Measurements from ENCODE around the gene FANCG.

DNA sequence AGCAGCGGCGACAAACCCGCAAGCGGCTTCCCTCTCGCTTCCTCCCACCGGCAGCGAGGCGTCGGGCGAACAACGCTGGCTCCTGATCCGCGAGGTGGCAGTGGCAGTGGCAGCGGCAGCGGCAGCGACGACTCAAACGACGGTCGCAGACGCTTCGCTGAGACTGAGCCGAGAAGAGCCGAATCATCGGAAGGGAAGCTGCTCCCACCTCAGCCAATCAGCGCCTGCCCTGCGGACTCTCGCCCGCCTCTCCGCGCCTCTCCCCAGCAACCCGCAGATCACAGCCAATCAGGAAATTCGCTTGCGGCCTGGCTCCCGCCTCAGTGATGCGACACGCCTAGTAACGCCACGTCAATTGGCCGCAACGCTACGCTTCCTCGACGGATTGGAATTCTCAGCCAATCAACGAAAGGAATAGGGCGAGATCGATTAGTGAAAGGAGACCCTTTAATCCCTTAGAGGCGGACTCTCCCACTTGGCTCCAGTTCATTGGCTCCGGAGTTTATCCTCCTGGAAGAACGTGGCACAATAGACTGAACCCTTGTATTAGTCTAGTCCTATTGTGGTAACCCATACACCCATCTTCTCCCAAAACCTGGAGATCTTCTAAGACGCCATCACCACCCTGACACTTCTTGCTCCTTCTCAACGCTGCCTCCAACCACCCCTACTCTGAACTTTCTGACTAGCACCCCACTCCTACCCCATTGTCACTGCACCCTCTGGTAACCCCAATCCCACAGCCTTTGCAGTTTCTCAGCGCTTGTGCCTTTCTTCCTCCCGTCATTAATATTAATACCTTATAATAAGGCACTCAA lies 7.1 kb downstream of the FANCG start, which contains the start of gene VCP:
- no peak for TF ChIP-seq NFE2L1 (CRISPR knock-in tag; IDR thresholded peaks at IDR 0.05)
- TF ChIP-seq, protein P1, sequence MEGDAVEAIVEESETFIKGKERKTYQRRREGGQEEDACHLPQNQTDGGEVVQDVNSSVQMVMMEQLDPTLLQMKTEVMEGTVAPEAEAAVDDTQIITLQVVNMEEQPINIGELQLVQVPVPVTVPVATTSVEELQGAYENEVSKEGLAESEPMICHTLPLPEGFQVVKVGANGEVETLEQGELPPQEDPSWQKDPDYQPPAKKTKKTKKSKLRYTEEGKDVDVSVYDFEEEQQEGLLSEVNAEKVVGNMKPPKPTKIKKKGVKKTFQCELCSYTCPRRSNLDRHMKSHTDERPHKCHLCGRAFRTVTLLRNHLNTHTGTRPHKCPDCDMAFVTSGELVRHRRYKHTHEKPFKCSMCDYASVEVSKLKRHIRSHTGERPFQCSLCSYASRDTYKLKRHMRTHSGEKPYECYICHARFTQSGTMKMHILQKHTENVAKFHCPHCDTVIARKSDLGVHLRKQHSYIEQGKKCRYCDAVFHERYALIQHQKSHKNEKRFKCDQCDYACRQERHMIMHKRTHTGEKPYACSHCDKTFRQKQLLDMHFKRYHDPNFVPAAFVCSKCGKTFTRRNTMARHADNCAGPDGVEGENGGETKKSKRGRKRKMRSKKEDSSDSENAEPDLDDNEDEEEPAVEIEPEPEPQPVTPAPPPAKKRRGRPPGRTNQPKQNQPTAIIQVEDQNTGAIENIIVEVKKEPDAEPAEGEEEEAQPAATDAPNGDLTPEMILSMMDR (IDR thresholded peaks at IDR 0.05): no peak
- peak; percentile 95 for TF ChIP-seq NFYB (CRISPR knock-in tag; conservative IDR thresholded peaks at IDR 0.05; ENCODE audit: low read depth)

All from WTC11 (cell line).